Vagina (tissue), 2 donors: Measurements from ENCODE around the gene NCAPD3.

Source experiments
- CTCF ChIP-seq, 3 experiments: fragments of 450-650 bp in 2 of 3; fragments of 200-600 bp in 1 of 3; sonication (generic) in 1 of 3; IDR thresholded peaks; one replicate each; pipeline ENCODE4 v1.5.1; 2017 to 2019; ENCODE audit warnings: antibody characterized with exemption in 3 of 3, mild to moderate bottlenecking in 2 of 3, moderate library complexity in 2 of 3
- POLR2A ChIP-seq, 2 donors: fragments of 450-650 bp; IDR thresholded peaks; one replicate each; pipeline ENCODE4 v1.6.1; 2017; ENCODE audit warnings: antibody characterized with exemption in 2 of 2, mild to moderate bottlenecking in 2 of 2, moderate library complexity in 2 of 2
- POLR2AphosphoS5 ChIP-seq, 2 donors: sonication (generic); formaldehyde crosslinking; IDR thresholded peaks; one replicate each; pipeline ENCODE4 v1.9.0; 2017; ENCODE audit warnings: antibody characterized with exemption in 2 of 2, mild to moderate bottlenecking in 2 of 2, low read depth in 1 of 2; ENCODE audit not compliant: insufficient read depth in 1 of 2

- TF ChIP-seq POLR2AphosphoS5 (IDR thresholded peaks at IDR 0.05; ENCODE audit: insufficient read depth in 1 of 2, low read depth in 1 of 2): no peak
- no peak for TF ChIP-seq CTCF (IDR thresholded peaks at IDR 0.05)
- no peak for TF ChIP-seq POLR2A (IDR thresholded peaks at IDR 0.05)
Observed at GRCh38 chr11:134150195-134150903, 73.4 kb downstream of the NCAPD3 start.
